Suprapubic skin (tissue), 3 donors: Measurements from ENCODE around the gene PHACTR4.

Source experiments
- POLR2A ChIP-seq, 2 donors: fragments of 450-650 bp; IDR thresholded peaks; one replicate each; pipeline ENCODE4 v1.6.1; 2017; ENCODE audit warnings: antibody characterized with exemption in 2 of 2, mild to moderate bottlenecking in 2 of 2, moderate library complexity in 2 of 2
- TF ChIP-seq, protein P1 (sequence below), 2 donors: fragments of 200-600 bp in 1 of 2; fragments of 450-650 bp in 1 of 2; sonication (generic) in 1 of 2; IDR thresholded peaks; one replicate each; pipeline ENCODE4 v1.5.1; 2016 to 2019; ENCODE audit warnings: antibody characterized with exemption in 2 of 2, mild to moderate bottlenecking in 1 of 2, moderate library complexity in 1 of 2

DNA sequence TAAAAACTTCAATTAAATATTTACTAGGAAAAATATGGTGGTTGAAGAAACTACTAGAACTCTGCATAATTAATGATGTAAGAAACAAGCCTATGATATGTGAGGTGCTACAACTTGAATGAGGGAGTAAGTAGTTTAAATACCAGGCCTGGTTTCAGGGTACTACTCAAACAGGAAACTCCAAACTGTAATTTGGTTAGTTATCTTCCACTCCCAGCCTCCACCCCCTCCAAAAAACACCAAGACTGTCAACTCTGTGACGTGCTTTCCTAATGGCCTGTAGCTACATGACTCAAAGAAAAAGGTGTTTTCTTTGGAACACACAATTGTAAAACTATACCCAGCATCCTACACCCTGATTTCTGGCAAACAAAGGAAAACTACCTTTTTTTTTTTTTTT lies 80.4 kb downstream of the PHACTR4 start:
- TF ChIP-seq, protein P1, sequence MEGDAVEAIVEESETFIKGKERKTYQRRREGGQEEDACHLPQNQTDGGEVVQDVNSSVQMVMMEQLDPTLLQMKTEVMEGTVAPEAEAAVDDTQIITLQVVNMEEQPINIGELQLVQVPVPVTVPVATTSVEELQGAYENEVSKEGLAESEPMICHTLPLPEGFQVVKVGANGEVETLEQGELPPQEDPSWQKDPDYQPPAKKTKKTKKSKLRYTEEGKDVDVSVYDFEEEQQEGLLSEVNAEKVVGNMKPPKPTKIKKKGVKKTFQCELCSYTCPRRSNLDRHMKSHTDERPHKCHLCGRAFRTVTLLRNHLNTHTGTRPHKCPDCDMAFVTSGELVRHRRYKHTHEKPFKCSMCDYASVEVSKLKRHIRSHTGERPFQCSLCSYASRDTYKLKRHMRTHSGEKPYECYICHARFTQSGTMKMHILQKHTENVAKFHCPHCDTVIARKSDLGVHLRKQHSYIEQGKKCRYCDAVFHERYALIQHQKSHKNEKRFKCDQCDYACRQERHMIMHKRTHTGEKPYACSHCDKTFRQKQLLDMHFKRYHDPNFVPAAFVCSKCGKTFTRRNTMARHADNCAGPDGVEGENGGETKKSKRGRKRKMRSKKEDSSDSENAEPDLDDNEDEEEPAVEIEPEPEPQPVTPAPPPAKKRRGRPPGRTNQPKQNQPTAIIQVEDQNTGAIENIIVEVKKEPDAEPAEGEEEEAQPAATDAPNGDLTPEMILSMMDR (IDR thresholded peaks at IDR 0.05): no peak
- TF ChIP-seq POLR2A (IDR thresholded peaks at IDR 0.05): no peak
